ENCODE data around the gene KRT81.

The KRT81 gene

DNA sequence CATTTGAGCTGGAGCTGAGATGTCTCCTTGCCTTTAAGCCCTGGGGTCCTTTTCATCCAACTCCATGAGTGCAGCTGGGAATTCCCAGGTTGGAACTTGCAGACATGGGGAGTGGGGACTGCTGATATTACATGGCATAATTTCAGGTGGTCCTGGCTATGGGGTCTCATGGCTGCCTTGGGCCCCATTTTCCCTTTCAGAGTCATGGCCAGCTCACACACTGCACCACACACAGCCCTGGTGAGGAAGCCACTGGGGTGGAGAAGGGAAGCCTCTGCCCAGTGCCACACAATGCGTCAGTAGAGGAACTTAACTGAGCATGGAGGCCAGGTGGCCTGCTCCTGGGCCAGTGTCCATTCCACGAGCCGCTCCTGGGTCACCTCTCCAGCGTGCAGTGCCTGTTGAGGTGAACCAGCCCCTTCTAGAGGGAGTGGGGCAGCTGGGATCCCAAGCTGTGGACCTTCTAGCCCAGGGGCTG is 34.2 kb downstream of the KRT81 start:
- TF ChIP-seq, protein P1, sequence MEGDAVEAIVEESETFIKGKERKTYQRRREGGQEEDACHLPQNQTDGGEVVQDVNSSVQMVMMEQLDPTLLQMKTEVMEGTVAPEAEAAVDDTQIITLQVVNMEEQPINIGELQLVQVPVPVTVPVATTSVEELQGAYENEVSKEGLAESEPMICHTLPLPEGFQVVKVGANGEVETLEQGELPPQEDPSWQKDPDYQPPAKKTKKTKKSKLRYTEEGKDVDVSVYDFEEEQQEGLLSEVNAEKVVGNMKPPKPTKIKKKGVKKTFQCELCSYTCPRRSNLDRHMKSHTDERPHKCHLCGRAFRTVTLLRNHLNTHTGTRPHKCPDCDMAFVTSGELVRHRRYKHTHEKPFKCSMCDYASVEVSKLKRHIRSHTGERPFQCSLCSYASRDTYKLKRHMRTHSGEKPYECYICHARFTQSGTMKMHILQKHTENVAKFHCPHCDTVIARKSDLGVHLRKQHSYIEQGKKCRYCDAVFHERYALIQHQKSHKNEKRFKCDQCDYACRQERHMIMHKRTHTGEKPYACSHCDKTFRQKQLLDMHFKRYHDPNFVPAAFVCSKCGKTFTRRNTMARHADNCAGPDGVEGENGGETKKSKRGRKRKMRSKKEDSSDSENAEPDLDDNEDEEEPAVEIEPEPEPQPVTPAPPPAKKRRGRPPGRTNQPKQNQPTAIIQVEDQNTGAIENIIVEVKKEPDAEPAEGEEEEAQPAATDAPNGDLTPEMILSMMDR (IDR thresholded peaks at IDR 0.05; ENCODE audit: low read depth, low read length): no peak
- DNase-seq (ENCODE audit: low read depth in 2 of 2): no peak
- H3K4me3 ChIP-seq (replicated peaks in 1 of 2; ENCODE audit: low read depth in 2 of 2, low read length in 2 of 2): no peak overlapping the region

DNA sequence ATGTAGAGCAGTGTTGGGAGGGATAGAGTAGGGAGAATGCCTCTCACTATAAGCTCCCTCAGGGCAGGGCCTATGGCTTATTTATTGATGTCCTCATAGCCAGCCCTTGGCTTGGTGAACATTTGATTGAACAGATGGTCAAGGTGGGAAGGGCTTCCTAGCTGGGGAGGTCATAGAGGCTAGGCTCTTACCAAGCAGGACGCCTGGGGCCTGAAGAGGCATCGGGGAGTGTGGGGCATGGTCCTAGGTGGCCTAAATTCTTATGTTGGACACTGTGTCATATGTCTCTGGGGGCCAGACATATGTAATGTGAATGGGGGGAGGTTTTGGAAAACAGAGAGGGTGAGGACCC is 34.8 kb downstream of the KRT81 start:
- TF ChIP-seq, protein P1 (IDR thresholded peaks at IDR 0.05; ENCODE audit: low read depth, low read length): no peak
- DNase-seq (ENCODE audit: low read depth in 2 of 2): no peak
- no peak overlapping the region for H3K4me3 ChIP-seq (replicated peaks in 1 of 2; ENCODE audit: low read depth in 2 of 2, low read length in 2 of 2)

DNA sequence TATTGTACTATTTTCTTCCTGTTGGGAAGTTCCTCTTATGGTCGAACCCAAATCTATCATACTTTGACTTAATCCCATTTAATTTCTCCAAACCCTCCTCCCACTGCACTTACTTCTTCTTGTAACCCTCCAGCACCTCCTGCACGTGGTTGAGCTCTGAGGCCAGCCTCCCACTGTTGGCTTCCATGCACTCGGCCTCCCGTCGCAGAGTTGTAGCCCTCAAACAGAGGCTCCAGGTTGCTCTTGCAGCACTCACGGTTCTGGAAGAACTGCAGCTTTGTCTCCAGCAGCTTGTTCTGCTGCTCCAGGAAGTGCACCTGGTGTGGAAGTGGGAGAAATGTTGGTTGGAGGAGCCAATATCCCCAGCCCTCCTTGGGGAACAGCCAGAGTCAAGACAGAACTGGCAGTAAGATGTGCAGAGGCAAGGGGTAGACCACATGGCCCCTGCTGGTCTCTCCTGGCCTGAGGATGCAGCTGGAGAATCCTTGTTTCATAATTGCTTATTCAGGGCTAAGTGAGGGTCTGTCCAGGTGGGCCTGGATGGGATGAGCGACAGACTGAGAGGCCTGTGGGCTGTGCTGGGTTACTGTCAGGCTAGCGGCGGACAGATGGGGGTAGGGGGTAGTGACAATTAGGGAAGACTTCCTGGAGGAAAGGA is 35.3 kb downstream of the KRT81 start:
- no peak for DNase-seq (ENCODE audit: low read depth in 2 of 2)
- H3K4me3 ChIP-seq (replicated peaks in 1 of 2; ENCODE audit: low read depth in 2 of 2, low read length in 2 of 2): no peak overlapping the region
- TF ChIP-seq, protein P1 (IDR thresholded peaks at IDR 0.05; ENCODE audit: low read depth, low read length): no peak

DNA sequence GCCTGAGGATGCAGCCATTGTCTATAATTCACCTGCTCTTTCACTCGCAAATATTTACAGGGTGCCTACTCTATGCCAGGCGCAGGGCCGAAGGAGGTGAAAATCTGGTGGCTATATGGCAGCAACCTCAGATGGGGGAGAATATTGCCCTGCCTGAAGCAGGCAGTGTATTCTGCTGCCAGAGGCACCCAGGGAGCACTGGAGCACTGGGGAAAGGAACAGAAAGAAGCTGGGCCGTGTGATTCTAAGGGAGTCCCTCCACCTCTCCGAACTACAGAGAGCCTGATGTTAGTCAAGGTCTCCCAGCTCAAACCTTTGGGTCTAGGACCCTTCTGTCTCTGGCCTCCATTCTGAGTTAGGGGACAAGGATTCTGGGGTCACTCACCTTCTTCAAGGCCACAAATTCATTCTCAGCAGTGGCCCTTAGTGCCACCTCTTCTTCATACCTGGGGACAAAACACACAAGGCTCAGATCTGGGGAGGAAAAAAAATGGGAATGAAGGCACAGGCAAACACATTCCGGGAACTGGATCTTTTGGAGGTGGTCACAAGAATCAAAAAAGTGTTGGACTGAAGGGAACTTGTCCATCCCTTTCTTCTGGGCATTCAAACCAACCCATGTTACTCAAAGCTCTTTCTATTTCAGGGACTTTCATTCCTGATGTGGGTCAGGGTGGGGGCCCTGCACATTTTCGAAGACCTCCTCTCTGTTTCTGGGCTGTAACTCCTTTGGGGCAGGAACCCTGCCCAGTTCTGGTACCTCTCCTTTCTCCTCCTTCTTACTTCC is 36.2 kb downstream of the KRT81 start:
- no peak overlapping the region for H3K4me3 ChIP-seq (replicated peaks in 1 of 2; ENCODE audit: low read depth in 2 of 2, low read length in 2 of 2)
- no peak for DNase-seq (ENCODE audit: low read depth in 2 of 2)
- TF ChIP-seq, protein P1 (IDR thresholded peaks at IDR 0.05; ENCODE audit: low read depth, low read length): no peak

DNA sequence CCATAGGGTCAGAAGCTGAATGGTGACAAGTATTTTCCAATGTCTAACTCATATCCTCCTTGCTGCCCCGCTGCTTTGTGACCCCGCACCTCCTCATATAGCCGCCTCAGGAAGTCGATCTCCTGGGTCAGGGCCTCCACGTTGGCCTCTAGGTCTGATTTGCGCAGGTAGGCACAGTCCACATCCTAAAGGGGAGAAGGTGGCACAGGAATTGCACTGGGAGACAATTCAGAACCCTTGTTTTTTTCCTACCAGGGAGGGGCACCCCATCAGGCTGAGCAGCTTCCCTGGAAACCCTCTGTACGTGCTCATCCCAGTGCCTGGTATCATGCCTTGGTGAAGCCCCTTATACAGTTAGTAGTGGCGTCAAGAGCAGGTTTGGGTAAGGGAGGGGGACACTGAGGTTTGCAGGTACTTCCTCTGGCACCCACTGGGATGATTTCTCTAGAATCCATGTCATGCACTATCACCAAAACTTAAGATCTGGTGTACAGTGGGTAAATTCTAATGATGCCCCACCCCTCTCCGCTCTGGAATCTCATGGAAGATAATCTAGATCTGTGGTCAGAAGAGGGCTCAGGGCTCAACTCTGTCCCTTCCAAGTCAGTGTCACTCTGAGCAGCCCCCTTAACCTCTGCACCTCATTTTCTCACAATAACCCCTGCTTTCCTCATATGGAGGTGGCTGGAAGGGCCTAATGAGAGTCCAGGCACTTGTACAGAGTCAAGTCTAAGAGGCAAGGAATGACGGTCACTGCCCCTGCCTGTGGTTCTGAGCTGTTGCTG is 37.0 kb downstream of the KRT81 start:
- DNase-seq (ENCODE audit: low read depth in 2 of 2): no peak
- H3K4me3 ChIP-seq (replicated peaks in 1 of 2; ENCODE audit: low read depth in 2 of 2, low read length in 2 of 2): no peak overlapping the region
- TF ChIP-seq, protein P1 (IDR thresholded peaks at IDR 0.05; ENCODE audit: low read depth, low read length): no peak

DNA sequence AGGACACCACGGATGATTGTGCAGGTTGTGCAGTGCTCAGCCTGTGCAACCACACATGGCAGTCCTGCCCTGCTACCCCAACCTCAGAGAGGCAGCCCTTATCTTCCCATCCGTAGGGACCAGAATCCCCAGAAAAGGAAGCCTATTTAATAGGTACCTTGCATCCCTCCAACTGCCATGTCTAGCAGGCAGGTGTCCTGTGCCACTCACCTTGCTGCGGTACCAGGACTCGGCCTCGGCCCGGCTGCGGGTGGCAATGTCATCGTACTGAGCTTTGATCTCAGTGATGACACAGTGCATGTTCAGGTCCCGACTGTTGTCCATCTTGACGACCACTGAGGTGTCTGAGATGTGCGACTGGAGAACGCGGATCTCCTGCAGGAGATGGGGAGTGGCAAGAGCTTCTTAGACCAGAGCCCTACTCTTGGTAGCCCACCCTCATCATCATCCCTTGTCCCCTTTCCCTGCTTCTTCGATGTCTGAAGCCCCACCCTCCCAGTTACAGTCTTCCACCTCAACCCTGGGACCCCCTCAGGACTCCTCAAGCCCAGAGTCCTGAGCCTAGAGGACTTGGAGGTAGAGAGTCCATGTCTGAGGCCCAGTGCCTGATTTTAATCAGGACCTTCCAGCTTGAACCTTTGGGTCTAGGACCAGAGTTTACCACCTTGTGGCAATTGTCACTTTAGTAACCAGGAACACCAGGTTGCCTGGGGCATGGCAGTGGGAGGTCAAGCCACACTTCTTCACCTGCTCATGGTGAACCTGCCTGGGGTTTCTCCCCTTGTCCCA is 37.7 kb downstream of the KRT81 start:
- H3K4me3 ChIP-seq (replicated peaks in 1 of 2; ENCODE audit: low read depth in 2 of 2, low read length in 2 of 2): no peak overlapping the region
- TF ChIP-seq, protein P1 (IDR thresholded peaks at IDR 0.05; ENCODE audit: low read depth, low read length): no peak
- DNase-seq (ENCODE audit: low read depth in 2 of 2): no peak
